Esophagus muscularis mucosa (tissue), 4 donors: ENCODE measurements around the gene RHOJ. TPM values are rescaled to one million over a fixed set of nuclear protein-coding genes. Genes with fewer than 3 reads are reported as not detected.

Experiments used
- DNase-seq: peaks from one replicate; pipeline ENCODE4 v3.0.0-alpha.2; 2017; ENCODE audit errors: extremely low spot score
- H3K27ac ChIP-seq, 4 donors: fragments of 200-600 bp; sonication (generic); replicated peaks in 1 of 4; 1 replicate in 3 of 4; 2 replicates in 1 of 4; pipeline ENCODE4 v1.5.1; 2016 to 2019; ENCODE audit warnings: mild to moderate bottlenecking in 1 of 4
- H3K27me3 ChIP-seq, 4 donors: fragments of 200-600 bp; sonication (generic); one replicate each; pipeline versions ENCODE4 v1.5.1 to v1.6.0; 2016 to 2019
- H3K36me3 ChIP-seq, 4 donors: fragments of 200-600 bp; sonication (generic); one replicate each; pipeline ENCODE4 v1.5.1; 2016 to 2019
- H3K4me1 ChIP-seq, 4 donors: fragments of 200-600 bp; sonication (generic); one replicate each; pipeline ENCODE4 v1.5.1; 2016 to 2019
- H3K4me3 ChIP-seq, 4 donors: fragments of 200-600 bp; sonication (generic); 1 replicate in 2 of 4; 2 replicates in 2 of 4; pipeline ENCODE4 v1.5.1; 2016 to 2019; ENCODE audit warnings: mild to moderate bottlenecking in 4 of 4, moderate library complexity in 1 of 4
- H3K9me3 ChIP-seq, 4 donors: fragments of 200-600 bp; sonication (generic); 1 replicate in 3 of 4; 2 replicates in 1 of 4; pipeline ENCODE4 v1.5.1; 2016 to 2019
- CTCF ChIP-seq, 3 experiments: fragments of 200-600 bp in 2 of 3; fragments of 450-650 bp in 1 of 3; sonication (generic) in 2 of 3; IDR thresholded peaks; one replicate each; pipeline ENCODE4 v1.5.1; 2017 to 2019; ENCODE audit warnings: antibody characterized with exemption in 3 of 3, mild to moderate bottlenecking in 2 of 3, moderate library complexity in 1 of 3
- EP300 ChIP-seq: sonication (generic); formaldehyde crosslinking; IDR thresholded peaks from one replicate; pipeline ENCODE4 v1.6.1; 2017; ENCODE audit warnings: antibody characterized with exemption
- POLR2A ChIP-seq: fragments of 450-650 bp; IDR thresholded peaks from one replicate; pipeline ENCODE4 v1.6.1; 2017; ENCODE audit warnings: antibody characterized with exemption, moderate library complexity, mild to moderate bottlenecking, low read depth
- POLR2AphosphoS5 ChIP-seq, 2 donors: sonication (generic); formaldehyde crosslinking; IDR thresholded peaks; one replicate each; pipeline ENCODE4 v1.6.1; 2017; ENCODE audit warnings: antibody characterized with exemption in 2 of 2
- WGBS: methylation state at CpG from one replicate; pipeline ENCODE4 v1.1.5; 2018; 5-methylcytosine and 5-hydroxymethylcytosine counted together
- intact Hi-C: fragments of 100-400 bp; cut with DNase I; formaldehyde crosslinking; loops from one replicate; pipeline ENCODE4 v1.15.1; 2023
- total RNA-seq, 4 donors: library from RNA; depleted of rRNA; stranded (reverse); fragments of >200 nt; gene quantifications; one replicate each; pipeline versions ENCODE4 v1.1.0 to v1.2.1, GENCODE V29; 2016

RHOJ gene
- total RNA-seq, 4 donors from 2014 or later = 10.4 to 13.1 (median 11.6) TPM

GRCh38 chr14:63245893-63246292, 41.6 kb downstream of the RHOJ start:
- peaks cover 16 to 57% (median 50%) of the 10 kb centered on the region in 4 donors for H3K4me1 ChIP-seq
- DNase-seq = no peak
- no peaks in the 10 kb centered on the region for H3K27me3 ChIP-seq
- WGBS = 18% methylated on average over 1 of the region's 1 CpG
- no peak overlapping the region for H3K4me3 ChIP-seq
- no peaks in the 10 kb centered on the region for H3K9me3 ChIP-seq
- peak in 1 of 2 donors; percentile 24 for TF ChIP-seq POLR2AphosphoS5 (IDR thresholded peaks at IDR 0.05)
- TF ChIP-seq POLR2A = no peak
- TF ChIP-seq EP300 = no peak
- no peak for TF ChIP-seq CTCF (IDR thresholded peaks at IDR 0.05)
- peak overlapping the region in 1 of 4 donors; percentile 6 for H3K27ac ChIP-seq
- peaks cover 0 to 7% (median 0%) of the 10 kb centered on the region in 4 donors for H3K36me3 ChIP-seq
- intact Hi-C loops = loop anchor here (5.0 kb wide), 1 partner anchor 39 kb away; no protein-coding TSS in a partner anchor

- DNase-seq = no peak
- H3K27me3 ChIP-seq = no peaks in the 10 kb centered on the region
- H3K27ac ChIP-seq = peak overlapping the region; percentile 30 to 69 (median 58)
- intact Hi-C loops = loop anchor here (5.0 kb wide), 1 partner anchor 41 kb away; no protein-coding TSS in a partner anchor
- 16% methylated on average over 1 of the region's 1 CpG for WGBS
- H3K4me1 ChIP-seq = peaks cover 11 to 45% (median 39%) of the 10 kb centered on the region in 4 donors
- H3K4me3 ChIP-seq = no peak overlapping the region
- TF ChIP-seq POLR2AphosphoS5 (IDR thresholded peaks at IDR 0.05) = peak in 1 of 2 donors; percentile 8
- TF ChIP-seq EP300 = no peak
- no peaks in the 10 kb centered on the region for H3K9me3 ChIP-seq
- H3K36me3 ChIP-seq = peaks cover 0 to 10% (median 0%) of the 10 kb centered on the region in 4 donors
Measured at GRCh38 chr14:63248211-63248610, 44.0 kb downstream of the RHOJ start.

- 15% methylated on average over 2 of the region's 2 CpGs for WGBS
- DNase-seq = no peak
- H3K36me3 ChIP-seq = peaks cover 0 to 10% (median 0%) of the 10 kb centered on the region in 4 donors
- no peaks in the 10 kb centered on the region for H3K9me3 ChIP-seq
- peaks cover 11 to 45% (median 39%) of the 10 kb centered on the region in 4 donors for H3K4me1 ChIP-seq
- intact Hi-C loops = loop anchor here (5.0 kb wide), 1 partner anchor 42 kb away; no protein-coding TSS in a partner anchor
- peak overlapping the region; percentile 30 to 69 (median 58) for H3K27ac ChIP-seq
- H3K4me3 ChIP-seq = no peak overlapping the region
- TF ChIP-seq POLR2AphosphoS5 (IDR thresholded peaks at IDR 0.05) = no peak
- no peak for TF ChIP-seq POLR2A
- no peak for TF ChIP-seq EP300
- H3K27me3 ChIP-seq = no peaks in the 10 kb centered on the region
Measured at GRCh38 chr14:63249092-63249491, 44.8 kb downstream of the RHOJ start.

GRCh38 chr14:63257299-63257698, 53.1 kb downstream of the RHOJ start:
- Histone ChIP-seq H3K4me1 (no peaks in the 10 kb centered on the region), H3K27me3 (no peaks in the 10 kb centered on the region), H3K9me3 (no peaks in the 10 kb centered on the region), H3K36me3 (no peaks in the 10 kb centered on the region), H3K27ac (no peak overlapping the region), H3K4me3 (no peak overlapping the region)
- intact Hi-C loops = no loop called here
- no peak for DNase-seq
- 74% methylated on average over 4 of the region's 4 CpGs for WGBS
- no peak for TF ChIP-seq POLR2A
- TF ChIP-seq EP300 = no peak
- no peak for TF ChIP-seq POLR2AphosphoS5 (IDR thresholded peaks at IDR 0.05)
- no peak for TF ChIP-seq CTCF (IDR thresholded peaks at IDR 0.05)

- intact Hi-C loops = no loop called here
- Histone ChIP-seq H3K4me1 (peaks cover 4 to 9% (median 6%) of the 10 kb centered on the region in 4 donors), H3K4me3 (no peak overlapping the region), H3K27ac (no peak overlapping the region), H3K9me3 (no peaks in the 10 kb centered on the region), H3K36me3 (no peaks in the 10 kb centered on the region), H3K27me3 (no peaks in the 10 kb centered on the region)
- TF ChIP-seq POLR2AphosphoS5 (IDR thresholded peaks at IDR 0.05) = no peak
- TF ChIP-seq CTCF (IDR thresholded peaks at IDR 0.05) = no peak
- TF ChIP-seq POLR2A = no peak
- TF ChIP-seq EP300 = no peak
- no peak for DNase-seq
- 100% methylated on average over 2 of the region's 2 CpGs for WGBS
Measured at GRCh38 chr14:63262446-63262845, 58.2 kb downstream of the RHOJ start.
